Neural progenitor cell (in vitro differentiated cells): Measurements from ENCODE around the gene SPATA25.
A peak's percentile ranks its signal among the peaks of the same experiment; 100 is the strongest.

Source experiments
- CTCF ChIP-seq: fragments of 200-600 bp; sonication (generic); IDR thresholded peaks from 2 replicates; pipeline ENCODE4 v1.5.1; 2017; ENCODE audit warnings: antibody characterized with exemption, mild to moderate bottlenecking
- EZH2 ChIP-seq: fragments of 200-600 bp; sonication (generic); IDR thresholded peaks from 2 replicates; pipeline ENCODE4 v1.6.1; 2017; ENCODE audit warnings: antibody characterized with exemption, mild to moderate bottlenecking, moderate library complexity

GRCh38 chr20:45890077-45890984 lies 2.9 kb upstream of the SPATA25 start:
- TF ChIP-seq EZH2 (no peak), CTCF (peak; percentile 83)
